KOPT-K1 (cell line): ENCODE results near the gene SF3B6.
"Not testable (repeated sequence)": the region's sequence is repeated elsewhere in the genome, so short reads cannot be mapped to it uniquely, and the experiment has no call there.

Source experiments
- H3K27ac ChIP-seq: fragments of 200-600 bp; sonication (generic); 2 replicates; pipeline ENCODE4 v1.5.1; 2016; ENCODE audit warnings: antibody characterized with exemption, mild to moderate bottlenecking, low read depth, low read length; ENCODE audit not compliant: poor library complexity, severe bottlenecking
- H3K36me3 ChIP-seq: fragments of 200-600 bp; sonication (generic); 2 replicates; pipeline ENCODE4 v1.5.1; 2017; ENCODE audit warnings: antibody characterized with exemption, mild to moderate bottlenecking, low read length, moderate library complexity; ENCODE audit not compliant: insufficient read depth
- H3K9me3 ChIP-seq: fragments of 200-600 bp; sonication (generic); 2 replicates; pipeline ENCODE4 v1.5.1; 2017; ENCODE audit warnings: antibody characterized with exemption, low read length, mild to moderate bottlenecking; ENCODE audit not compliant: insufficient read depth, poor library complexity, severe bottlenecking

SF3B6 gene

GRCh38 chr2:24105816-24106215 lies 29.7 kb upstream of the SF3B6 start:
- Histone ChIP-seq H3K27ac (no peak overlapping the region), H3K36me3 (no peaks in the 10 kb centered on the region)

DNA sequence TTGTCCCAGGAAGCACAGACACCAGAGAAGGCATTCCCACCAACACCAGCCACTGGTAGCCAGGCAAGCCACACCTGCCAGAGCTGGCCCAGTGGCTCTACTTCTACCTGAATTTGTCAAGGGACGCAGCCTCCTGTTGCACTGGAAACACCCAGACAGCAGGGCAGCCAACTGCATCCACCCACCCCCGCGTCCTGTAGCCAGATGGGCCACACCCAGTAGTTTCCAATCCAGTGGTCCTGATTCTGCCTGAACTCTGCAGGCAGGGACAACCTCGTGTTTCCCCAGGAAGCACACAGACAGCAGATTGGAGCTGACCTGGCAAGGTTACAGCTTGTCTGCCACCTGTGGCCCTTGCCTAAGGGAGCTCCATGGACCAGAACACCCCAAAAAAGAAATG lies 28.8 kb upstream of the SF3B6 start:
- Histone ChIP-seq H3K9me3 (peaks cover 6% of the 10 kb centered on the region), H3K27ac (no peak overlapping the region), H3K36me3 (no peaks in the 10 kb centered on the region)

More at GRCh38 chr2:24105816-24106215, 29.7 kb upstream of the SF3B6 start:
- H3K9me3 ChIP-seq, result peaks cover 6% of the 10 kb centered on the region

DNA sequence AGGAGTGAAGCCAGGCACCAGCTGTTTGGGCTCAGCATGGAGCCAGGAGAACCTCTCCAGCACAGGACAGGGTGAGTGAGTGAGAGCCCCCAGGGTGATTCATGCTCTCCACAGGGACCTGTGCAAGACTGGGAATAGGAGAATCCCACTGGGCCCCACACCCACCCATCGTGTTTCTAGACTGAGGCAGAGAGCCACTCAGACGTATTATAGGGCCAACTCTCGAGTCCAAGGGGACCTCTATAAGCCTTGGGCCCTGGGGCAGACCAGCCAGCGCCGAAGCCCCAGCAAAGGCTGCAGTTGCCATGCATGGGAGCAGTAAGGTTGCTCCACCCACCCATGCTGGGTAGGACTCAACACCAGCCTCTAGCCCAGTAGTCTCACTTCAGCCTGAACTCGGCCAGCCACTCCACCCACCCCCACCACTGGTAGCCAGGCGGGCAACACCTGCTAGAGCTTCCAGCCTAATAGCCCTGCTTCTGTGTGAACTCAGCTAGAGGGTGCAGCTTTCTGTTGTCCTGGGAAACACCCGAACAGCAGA lies 28.1 kb upstream of the SF3B6 start:
- H3K27ac ChIP-seq, result no peak overlapping the region
- H3K36me3 ChIP-seq, result no peaks in the 10 kb centered on the region
- peaks cover 6% of the 10 kb centered on the region for H3K9me3 ChIP-seq

- H3K9me3 ChIP-seq, result peaks cover 6% of the 10 kb centered on the region
- H3K36me3 ChIP-seq, result no peaks in the 10 kb centered on the region
Observed at GRCh38 chr2:24102677-24103076, 26.6 kb upstream of the SF3B6 start.

DNA sequence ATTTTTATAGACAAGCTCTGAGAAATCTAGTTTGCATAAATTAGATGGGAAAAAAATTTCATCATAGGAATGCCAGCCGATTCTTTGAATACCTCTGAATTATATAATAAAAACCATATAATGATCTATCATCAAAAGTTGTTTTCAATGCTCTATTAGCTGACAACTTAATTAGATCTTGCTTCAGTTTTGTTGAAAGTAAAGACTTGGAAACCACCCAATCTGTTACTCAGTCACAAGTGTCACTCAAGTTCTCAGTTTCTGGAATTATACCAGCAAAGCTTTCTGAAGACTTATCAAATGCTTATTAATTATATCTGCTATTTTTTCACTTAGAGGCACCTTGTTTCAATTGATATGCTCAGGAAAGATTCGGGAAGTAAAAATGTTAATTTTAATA lies 25.9 kb upstream of the SF3B6 start:
- Histone ChIP-seq H3K27ac (no peak overlapping the region), H3K9me3 (peaks cover 6% of the 10 kb centered on the region), H3K36me3 (no peaks in the 10 kb centered on the region)

More at GRCh38 chr2:24102677-24103076, 26.6 kb upstream of the SF3B6 start:
- no peak overlapping the region for H3K27ac ChIP-seq

DNA sequence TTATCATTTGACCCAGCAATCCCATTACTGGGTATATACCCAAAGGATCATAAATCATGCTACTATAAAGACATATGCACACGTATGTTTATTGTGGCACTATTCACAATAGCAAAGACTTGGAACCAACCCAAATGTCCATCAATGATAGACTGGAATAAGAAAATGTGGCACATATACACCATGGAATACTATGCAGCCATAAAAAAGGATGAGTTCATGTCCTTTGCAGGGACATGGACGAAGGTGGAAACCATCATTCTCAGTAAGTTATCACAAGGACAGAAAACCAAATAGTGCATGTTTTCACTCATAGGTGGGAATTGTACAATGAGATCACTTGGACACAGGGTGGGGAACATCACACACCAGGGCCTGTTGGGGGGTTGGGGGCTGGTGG lies 24.6 kb upstream of the SF3B6 start:
- not testable (repeated sequence) for H3K36me3 ChIP-seq, H3K9me3 ChIP-seq, H3K27ac ChIP-seq

DNA sequence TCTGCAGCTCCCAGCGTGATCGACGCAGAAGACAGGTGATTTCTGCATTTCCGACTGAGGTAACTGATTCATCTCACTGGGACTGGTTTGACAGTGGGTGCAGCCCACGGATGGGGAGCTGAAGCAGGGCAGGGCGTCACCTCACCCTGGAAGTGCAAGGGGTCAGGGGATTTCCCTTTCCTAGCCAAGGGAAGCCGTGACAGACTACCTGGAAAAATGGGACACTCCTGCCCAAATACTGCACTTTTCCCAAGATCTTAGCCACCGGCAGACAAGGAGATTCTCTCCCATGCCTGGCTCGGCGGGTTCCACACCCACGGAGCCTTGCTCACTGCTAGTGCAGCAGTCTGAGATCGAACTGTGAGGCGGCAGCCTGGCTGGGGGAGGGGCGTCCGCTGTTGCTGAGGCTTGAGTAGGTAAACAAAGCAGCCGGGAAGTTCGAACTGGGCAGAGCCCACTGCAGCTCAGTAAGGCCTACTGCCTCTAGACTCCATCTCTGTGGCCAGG lies 19.1 kb upstream of the SF3B6 start:
- H3K9me3 ChIP-seq, H3K36me3 ChIP-seq, H3K27ac ChIP-seq: not testable (repeated sequence)

- not testable (repeated sequence) for H3K9me3 ChIP-seq, H3K36me3 ChIP-seq, H3K27ac ChIP-seq
Observed at GRCh38 chr2:24093270-24093669, 17.1 kb upstream of the SF3B6 start.

DNA sequence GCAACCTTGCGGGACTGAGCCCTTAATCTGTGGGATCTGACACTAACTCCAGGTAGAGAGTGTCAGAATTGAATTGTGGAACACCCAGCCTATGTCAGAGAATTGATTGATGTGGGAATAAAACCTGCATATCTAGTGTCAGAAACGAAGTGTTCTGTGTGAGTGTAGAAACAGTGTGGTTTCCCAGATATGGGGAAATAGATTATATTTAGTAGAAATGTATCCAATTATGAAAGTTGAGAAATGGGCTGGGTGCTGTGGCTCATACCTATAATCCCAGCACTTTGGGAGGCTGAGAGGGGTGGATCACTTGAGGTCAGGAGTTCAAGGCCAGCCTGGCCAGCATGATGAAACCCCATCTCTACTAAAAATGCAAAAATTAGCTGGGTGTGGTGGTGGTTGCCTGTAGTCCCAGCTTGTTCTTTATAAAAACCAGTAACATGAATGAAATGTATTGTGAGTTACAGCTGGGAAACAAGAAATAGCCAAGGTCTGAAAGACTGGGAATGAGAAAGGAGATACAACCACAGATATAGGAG lies 12.8 kb upstream of the SF3B6 start:
- Histone ChIP-seq H3K36me3 (no peaks in the 10 kb centered on the region), H3K27ac (no peak overlapping the region), H3K9me3 (no peaks in the 10 kb centered on the region)

GRCh38 chr2:24087032-24087431 lies 10.9 kb upstream of the SF3B6 start:
- no peak overlapping the region for H3K27ac ChIP-seq
- no peaks in the 10 kb centered on the region for H3K36me3 ChIP-seq
- no peaks in the 10 kb centered on the region for H3K9me3 ChIP-seq

DNA sequence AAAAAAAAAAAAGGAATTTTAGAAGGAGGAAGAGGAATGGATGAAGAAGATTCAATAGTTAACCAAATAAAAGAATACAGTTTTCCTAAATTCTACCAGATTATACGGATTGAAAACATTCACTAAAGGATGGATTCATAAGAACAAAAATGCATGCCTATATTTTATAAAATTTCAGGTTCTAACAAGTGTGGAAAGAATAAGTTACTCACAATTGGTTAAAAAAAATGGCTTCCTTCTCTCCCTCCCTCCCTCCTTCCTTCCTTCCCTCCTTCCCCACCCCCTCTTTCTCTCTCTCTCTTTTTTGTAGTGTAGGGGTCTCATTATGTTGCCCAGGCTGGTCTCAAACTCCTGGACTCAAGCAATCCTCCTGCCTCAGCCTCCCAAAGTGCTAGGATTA lies 10.1 kb upstream of the SF3B6 start:
- Histone ChIP-seq H3K9me3 (no peaks in the 10 kb centered on the region), H3K27ac (no peak overlapping the region), H3K36me3 (no peaks in the 10 kb centered on the region)

DNA sequence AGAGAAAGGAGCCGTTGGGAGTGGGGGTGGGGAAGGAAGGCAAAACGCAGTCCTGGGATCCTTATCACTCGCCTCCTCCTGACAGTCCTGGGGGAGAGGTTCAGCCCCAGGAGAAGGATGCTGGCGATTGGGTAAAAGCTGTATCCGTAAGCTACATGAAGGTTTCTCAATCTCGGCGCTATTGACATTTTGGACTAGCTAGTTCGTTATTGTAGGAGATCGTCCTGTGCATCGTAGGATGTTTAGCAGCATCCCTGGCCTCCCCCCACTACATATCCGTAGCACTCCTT lies 9.0 kb upstream of the SF3B6 start:
- Histone ChIP-seq H3K36me3 (no peaks in the 10 kb centered on the region), H3K9me3 (no peaks in the 10 kb centered on the region), H3K27ac (peak overlapping the region; percentile 62)

- no peaks in the 10 kb centered on the region for H3K36me3 ChIP-seq
- H3K27ac ChIP-seq, result peak within 1 kb of the TSS; percentile 62
- no peaks in the 10 kb centered on the region for H3K9me3 ChIP-seq
Observed at GRCh38 chr2:24084386-24085199, 8.5 kb upstream of the SF3B6 start, which contains the start of gene TP53I3. TSS of gene TP53I3 (minus strand) at chr2:24084834. CDS start at chr2:24084326, 508 bp downstream.

GRCh38 chr2:24083567-24084385 lies 7.7 kb upstream of the SF3B6 start:
- H3K9me3 ChIP-seq, result no peaks in the 10 kb centered on the region
- no peaks in the 10 kb centered on the region for H3K36me3 ChIP-seq
- H3K27ac ChIP-seq, result peak overlapping the region; percentile 62
